Measurements from ENCODE around the gene CFAP20DC. TPM values are rescaled to one million over a fixed set of nuclear protein-coding genes. Genes with fewer than 3 reads are reported as not detected.

The CFAP20DC gene
- total and polyA plus RNA-seq, 2 of the 8 experiments (the other 6 are each of a cell fraction or from before 2014, with no cell fraction given) = 2.2 to 2.8 TPM

DNA sequence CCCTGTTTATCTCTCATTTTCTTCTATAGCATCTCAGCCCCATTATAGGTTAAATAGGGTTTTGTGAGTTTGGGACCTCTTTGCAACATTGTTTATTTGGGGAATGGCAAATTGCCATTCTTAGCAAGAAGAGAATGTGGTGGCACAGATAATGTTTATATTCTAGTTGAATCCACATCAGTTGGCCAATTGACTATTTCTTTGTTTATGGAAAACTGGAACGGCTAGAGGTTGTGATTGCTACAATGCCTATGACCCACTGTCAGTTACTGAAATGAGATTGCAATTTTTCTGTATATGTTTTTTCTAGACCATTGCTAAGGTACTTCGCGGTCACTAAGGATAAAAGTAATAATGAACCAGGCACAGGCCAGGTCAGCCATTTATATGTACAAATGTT lies 44.6 kb upstream of the CFAP20DC start (continued):
- TF ChIP-seq GTF2F1 (IDR thresholded peaks at IDR 0.05; ENCODE audit: borderline replicate concordance, low read depth, low read length) (no peak), RXRA (IDR thresholded peaks at IDR 0.05; ENCODE audit: insufficient read depth, low read depth, low read length) (no peak), SAP30 (IDR thresholded peaks at IDR 0.05; ENCODE audit: insufficient read depth, insufficient replicate concordance, low read length) (no peak)
- TF ChIP-seq, protein P1, sequence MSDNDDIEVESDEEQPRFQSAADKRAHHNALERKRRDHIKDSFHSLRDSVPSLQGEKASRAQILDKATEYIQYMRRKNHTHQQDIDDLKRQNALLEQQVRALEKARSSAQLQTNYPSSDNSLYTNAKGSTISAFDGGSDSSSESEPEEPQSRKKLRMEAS (IDR thresholded peaks at IDR 0.05) = no peak

Data from H1 (cell line).